Smooth muscle cell (in vitro differentiated cells): ENCODE measurements around the gene TAS2R16. TPM values are rescaled to one million over a fixed set of nuclear protein-coding genes. Genes with fewer than 3 reads are reported as not detected.

Experiments used
- DNase-seq: peaks from one replicate; lab custom pipeline; 2025; ENCODE audit not compliant: unreplicated experiment; lab: John Stamatoyannopoulos, UW
- H2AFZ ChIP-seq: fragments of 200-600 bp; sonication (generic); 2 replicates; pipeline ENCODE4 v1.6.0; 2016; ENCODE audit warnings: antibody characterized with exemption, low read depth, mild to moderate bottlenecking
- H3F3A ChIP-seq: fragments of 200-600 bp; sonication (generic); 2 replicates; pipeline ENCODE4 v1.6.0; 2017; ENCODE audit warnings: antibody characterized with exemption, low read depth
- H3K27ac ChIP-seq: fragments of 200-600 bp; sonication (generic); 2 replicates; pipeline ENCODE4 v1.5.1; 2016; ENCODE audit warnings: low read depth, mild to moderate bottlenecking
- H3K27me3 ChIP-seq: fragments of 200-600 bp; sonication (generic); 2 replicates; pipeline ENCODE4 v1.6.1; 2016; ENCODE audit warnings: low read depth, mild to moderate bottlenecking
- H3K36me3 ChIP-seq: fragments of 200-600 bp; sonication (generic); 2 replicates; pipeline ENCODE4 v1.5.1; 2016; ENCODE audit warnings: low read depth
- H3K4me1 ChIP-seq: fragments of 200-600 bp; sonication (generic); 2 replicates; pipeline ENCODE4 v1.5.1; 2016; ENCODE audit warnings: low read depth
- H3K4me2 ChIP-seq: fragments of 200-600 bp; sonication (generic); 2 replicates; pipeline ENCODE4 v1.6.0; 2016; ENCODE audit warnings: mild to moderate bottlenecking
- H3K4me3 ChIP-seq: fragments of 200-600 bp; sonication (generic); 2 replicates; pipeline ENCODE4 v1.5.1; 2016; ENCODE audit warnings: mild to moderate bottlenecking
- H3K79me2 ChIP-seq: fragments of 200-600 bp; sonication (generic); 2 replicates; pipeline ENCODE4 v1.6.0; 2016; ENCODE audit warnings: low read depth, mild to moderate bottlenecking
- H3K9ac ChIP-seq: fragments of 200-600 bp; sonication (generic); 2 replicates; pipeline ENCODE4 v1.6.0; 2016; ENCODE audit warnings: low read depth
- H3K9me3 ChIP-seq: fragments of 200-600 bp; sonication (generic); replicated peaks from 2 replicates; pipeline ENCODE4 v1.5.1; 2016; ENCODE audit warnings: low read depth
- H4K20me1 ChIP-seq: fragments of 200-600 bp; sonication (generic); 2 replicates; pipeline ENCODE4 v1.6.0; 2016; ENCODE audit warnings: low read depth
- WGBS: methylation state at CpG from one replicate; pipeline ENCODE4 v1.1.7; 2016; ENCODE audit warnings: low lambda C conversion rate; 5-methylcytosine and 5-hydroxymethylcytosine counted together
- polyA plus RNA-seq: library from polyadenylated mRNA; unstranded; fragments of >200 nt; fragmentation: Nextera tagmentation; extraction: Ambion mirVana; gene quantifications from 2 replicates; pipeline ENCODE4 v1.2.1, GENCODE V29; 2016
- total RNA-seq: library from RNA; depleted of rRNA; stranded (reverse); fragments of >200 nt; gene quantifications from 2 replicates; pipeline ENCODE4 v1.2.3, GENCODE V29; 2014
- TF ChIP-seq, protein P1 (sequence below): fragments of 200-600 bp; sonication (generic); IDR thresholded peaks from 2 replicates; pipeline ENCODE4 v1.5.1; 2017; ENCODE audit warnings: borderline replicate concordance, mild to moderate bottlenecking, antibody characterized with exemption; ENCODE audit not compliant: insufficient read depth, poor library complexity, severe bottlenecking

TAS2R16 gene
- total and polyA plus RNA-seq, 2 experiments from 2014 or later: not detected

GRCh38 chr7:122989577-122989976 is 5.9 kb downstream of the TAS2R16 start:
- TF ChIP-seq, protein P1, sequence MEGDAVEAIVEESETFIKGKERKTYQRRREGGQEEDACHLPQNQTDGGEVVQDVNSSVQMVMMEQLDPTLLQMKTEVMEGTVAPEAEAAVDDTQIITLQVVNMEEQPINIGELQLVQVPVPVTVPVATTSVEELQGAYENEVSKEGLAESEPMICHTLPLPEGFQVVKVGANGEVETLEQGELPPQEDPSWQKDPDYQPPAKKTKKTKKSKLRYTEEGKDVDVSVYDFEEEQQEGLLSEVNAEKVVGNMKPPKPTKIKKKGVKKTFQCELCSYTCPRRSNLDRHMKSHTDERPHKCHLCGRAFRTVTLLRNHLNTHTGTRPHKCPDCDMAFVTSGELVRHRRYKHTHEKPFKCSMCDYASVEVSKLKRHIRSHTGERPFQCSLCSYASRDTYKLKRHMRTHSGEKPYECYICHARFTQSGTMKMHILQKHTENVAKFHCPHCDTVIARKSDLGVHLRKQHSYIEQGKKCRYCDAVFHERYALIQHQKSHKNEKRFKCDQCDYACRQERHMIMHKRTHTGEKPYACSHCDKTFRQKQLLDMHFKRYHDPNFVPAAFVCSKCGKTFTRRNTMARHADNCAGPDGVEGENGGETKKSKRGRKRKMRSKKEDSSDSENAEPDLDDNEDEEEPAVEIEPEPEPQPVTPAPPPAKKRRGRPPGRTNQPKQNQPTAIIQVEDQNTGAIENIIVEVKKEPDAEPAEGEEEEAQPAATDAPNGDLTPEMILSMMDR: no peak
- DNase-seq: no peak
- Histone ChIP-seq H3K27me3 (no peaks in the 10 kb centered on the region), H2AFZ (no peak overlapping the region), H3K4me2 (no peak overlapping the region), H3K9ac (no peak overlapping the region), H4K20me1 (no peaks in the 10 kb centered on the region), H3K4me1 (no peaks in the 10 kb centered on the region), H3F3A (no peaks in the 10 kb centered on the region), H3K79me2 (no peaks in the 10 kb centered on the region), H3K27ac (no peak overlapping the region), H3K4me3 (no peak overlapping the region), H3K9me3 (no peaks in the 10 kb centered on the region), H3K36me3 (no peaks in the 10 kb centered on the region)
- WGBS: 98% methylated on average over 2 of the region's 2 CpGs

DNA sequence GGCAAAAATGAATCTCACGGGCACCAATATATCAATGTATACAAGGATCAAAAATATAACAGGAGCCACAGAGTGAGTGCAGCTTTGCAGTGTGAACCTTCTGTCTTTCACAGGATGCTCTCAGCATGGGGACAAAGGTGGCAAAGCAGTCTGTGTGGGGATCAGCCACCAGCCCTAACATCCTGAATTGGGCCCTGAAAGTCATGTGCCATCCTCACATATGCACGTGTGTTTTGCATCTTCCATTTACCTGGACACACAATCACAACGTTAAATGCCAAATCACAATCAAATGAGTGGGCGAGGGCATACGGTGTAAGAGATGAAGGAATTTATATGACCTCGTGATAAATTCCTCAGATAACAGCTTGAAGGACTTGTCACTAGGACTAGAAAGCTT is 6.5 kb downstream of the TAS2R16 start:
- Histone ChIP-seq H3K79me2 (no peaks in the 10 kb centered on the region), H3F3A (no peaks in the 10 kb centered on the region), H3K4me2 (no peak overlapping the region), H3K9me3 (no peaks in the 10 kb centered on the region), H3K4me3 (no peak overlapping the region), H4K20me1 (no peaks in the 10 kb centered on the region), H2AFZ (no peak overlapping the region), H3K36me3 (no peaks in the 10 kb centered on the region), H3K27me3 (no peaks in the 10 kb centered on the region), H3K27ac (no peak overlapping the region), H3K9ac (no peak overlapping the region), H3K4me1 (no peaks in the 10 kb centered on the region)
- WGBS: 64% methylated on average over 6 of the region's 6 CpGs
- TF ChIP-seq, protein P1: no peak
- no peak for DNase-seq

DNA sequence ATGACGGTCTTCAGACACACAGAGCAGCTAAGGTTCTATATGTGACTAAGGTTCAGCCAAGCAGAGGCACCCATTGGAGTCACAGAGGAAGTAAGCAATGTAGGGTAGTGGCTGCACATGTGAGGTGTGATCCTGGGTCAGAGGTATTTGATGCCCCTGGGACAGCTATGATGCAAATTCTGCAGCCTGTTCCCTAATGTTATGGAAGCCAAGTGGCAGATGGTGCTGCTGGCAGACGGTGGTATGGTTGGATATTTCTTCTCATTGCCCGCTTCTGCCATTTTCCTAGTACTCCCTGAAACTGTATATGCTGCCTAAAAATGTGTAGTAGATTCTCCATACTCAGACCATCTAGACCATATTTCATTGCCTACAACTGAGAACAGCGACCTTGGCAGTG is 7.2 kb downstream of the TAS2R16 start:
- H3K9ac ChIP-seq: no peak overlapping the region

DNA sequence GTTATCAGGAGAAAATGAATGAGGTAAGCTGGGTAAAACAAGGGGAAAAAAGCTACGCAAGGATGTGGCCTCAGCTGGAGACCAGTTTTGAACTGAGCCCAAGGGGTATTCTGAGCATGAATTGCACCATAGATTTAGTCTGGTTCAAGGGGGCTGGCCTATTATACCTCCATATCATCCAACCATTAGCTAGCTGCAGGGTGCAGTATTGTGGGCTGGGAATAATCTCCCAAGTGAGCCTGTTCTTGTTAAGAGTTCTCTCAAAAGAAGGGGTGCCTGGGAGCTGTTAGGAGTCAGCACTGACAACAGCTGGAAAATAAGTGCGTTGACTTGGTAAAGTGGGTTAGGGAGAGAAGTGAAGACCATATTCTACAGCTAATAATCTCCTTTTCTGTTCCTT is 8.0 kb downstream of the TAS2R16 start:
- TF ChIP-seq, protein P1: no peak
- Histone ChIP-seq H3K36me3 (no peaks in the 10 kb centered on the region), H3K27me3 (no peaks in the 10 kb centered on the region), H4K20me1 (no peaks in the 10 kb centered on the region), H2AFZ (no peak overlapping the region), H3K9ac (no peak overlapping the region), H3K9me3 (no peaks in the 10 kb centered on the region), H3K79me2 (no peaks in the 10 kb centered on the region), H3K4me2 (no peak overlapping the region), H3K4me1 (peaks cover 9% of the 10 kb centered on the region), H3F3A (no peaks in the 10 kb centered on the region), H3K4me3 (no peak overlapping the region), H3K27ac (no peak overlapping the region)
- no peak for DNase-seq
- 74% methylated on average over 2 of the region's 2 CpGs for WGBS

More for the DNA sequence above, 7.2 kb downstream of the TAS2R16 start:
- no peaks in the 10 kb centered on the region for H4K20me1 ChIP-seq
- H3K9me3 ChIP-seq: no peaks in the 10 kb centered on the region
- DNase-seq: no peak
- H3K27me3 ChIP-seq: no peaks in the 10 kb centered on the region
- 65% methylated on average over 4 of the region's 4 CpGs for WGBS
- no peaks in the 10 kb centered on the region for H3K36me3 ChIP-seq
- H3K4me3 ChIP-seq: no peak overlapping the region
- no peak overlapping the region for H3K27ac ChIP-seq
- H2AFZ ChIP-seq: no peak overlapping the region
- no peaks in the 10 kb centered on the region for H3K79me2 ChIP-seq
- peaks cover 5% of the 10 kb centered on the region for H3K4me1 ChIP-seq
- TF ChIP-seq, protein P1: no peak
- H3K4me2 ChIP-seq: no peak overlapping the region
- no peaks in the 10 kb centered on the region for H3F3A ChIP-seq
